ENCODE results near the gene SUSD6. TPM values are rescaled to one million over a fixed set of nuclear protein-coding genes. Genes with fewer than 3 reads are reported as not detected.

SUSD6 gene
- total RNA-seq, 1 experiment from 2014 or later = 44.7 TPM

DNA sequence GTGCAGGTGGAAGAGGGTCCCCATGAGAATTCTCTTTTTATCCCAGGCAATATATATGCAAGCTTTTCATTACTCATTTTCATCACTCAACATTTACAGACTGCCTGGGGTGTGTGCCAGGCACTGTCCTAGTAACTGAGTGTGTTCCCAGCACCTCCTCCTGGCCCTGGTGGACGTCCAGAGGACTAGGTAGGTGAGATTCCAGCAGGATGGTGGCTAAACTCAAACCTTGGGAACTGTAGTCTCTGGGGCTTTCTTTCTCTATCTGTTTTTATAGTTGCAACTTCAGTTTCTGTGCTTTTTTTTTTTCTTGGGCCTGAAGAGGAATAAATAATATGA, 63.8 kb downstream of the SUSD6 start:
- no peak for DNase-seq
- no peak overlapping the region for H3K27ac Mint-ChIP-seq (ENCODE audit: unreplicated experiment)
- no peaks in the 10 kb centered on the region for H3K9me3 Mint-ChIP-seq (ENCODE audit: low read depth, unreplicated experiment)
- H3K4me3 Mint-ChIP-seq (ENCODE audit: low read depth, unreplicated experiment) = no peak overlapping the region
- peaks cover 45% of the 10 kb centered on the region for H3K4me1 Mint-ChIP-seq (ENCODE audit: low read depth, unreplicated experiment)
- TF ChIP-seq, protein P1, sequence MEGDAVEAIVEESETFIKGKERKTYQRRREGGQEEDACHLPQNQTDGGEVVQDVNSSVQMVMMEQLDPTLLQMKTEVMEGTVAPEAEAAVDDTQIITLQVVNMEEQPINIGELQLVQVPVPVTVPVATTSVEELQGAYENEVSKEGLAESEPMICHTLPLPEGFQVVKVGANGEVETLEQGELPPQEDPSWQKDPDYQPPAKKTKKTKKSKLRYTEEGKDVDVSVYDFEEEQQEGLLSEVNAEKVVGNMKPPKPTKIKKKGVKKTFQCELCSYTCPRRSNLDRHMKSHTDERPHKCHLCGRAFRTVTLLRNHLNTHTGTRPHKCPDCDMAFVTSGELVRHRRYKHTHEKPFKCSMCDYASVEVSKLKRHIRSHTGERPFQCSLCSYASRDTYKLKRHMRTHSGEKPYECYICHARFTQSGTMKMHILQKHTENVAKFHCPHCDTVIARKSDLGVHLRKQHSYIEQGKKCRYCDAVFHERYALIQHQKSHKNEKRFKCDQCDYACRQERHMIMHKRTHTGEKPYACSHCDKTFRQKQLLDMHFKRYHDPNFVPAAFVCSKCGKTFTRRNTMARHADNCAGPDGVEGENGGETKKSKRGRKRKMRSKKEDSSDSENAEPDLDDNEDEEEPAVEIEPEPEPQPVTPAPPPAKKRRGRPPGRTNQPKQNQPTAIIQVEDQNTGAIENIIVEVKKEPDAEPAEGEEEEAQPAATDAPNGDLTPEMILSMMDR (IDR thresholded peaks at IDR 0.05; ENCODE audit: unreplicated experiment) = no peak
- no TSS peak for BruUV-seq (replicated peaks)
- peaks cover 4% of the 10 kb centered on the region for H3K36me3 Mint-ChIP-seq (ENCODE audit: insufficient read depth, unreplicated experiment)
- CTCF ChIA-PET = interaction anchor here (0.7 to 1.8 kb wide), 3 partner anchors 27 to 295 kb away, joined by 3 to 6 read pairs (median 3); no protein-coding TSS in a partner anchor
- no peaks in the 10 kb centered on the region for H3K27me3 Mint-ChIP-seq (ENCODE audit: unreplicated experiment)
- intact Hi-C loops (cut with micrococcal nuclease; ENCODE audit: unreplicated experiment) = no loop called here

DNA sequence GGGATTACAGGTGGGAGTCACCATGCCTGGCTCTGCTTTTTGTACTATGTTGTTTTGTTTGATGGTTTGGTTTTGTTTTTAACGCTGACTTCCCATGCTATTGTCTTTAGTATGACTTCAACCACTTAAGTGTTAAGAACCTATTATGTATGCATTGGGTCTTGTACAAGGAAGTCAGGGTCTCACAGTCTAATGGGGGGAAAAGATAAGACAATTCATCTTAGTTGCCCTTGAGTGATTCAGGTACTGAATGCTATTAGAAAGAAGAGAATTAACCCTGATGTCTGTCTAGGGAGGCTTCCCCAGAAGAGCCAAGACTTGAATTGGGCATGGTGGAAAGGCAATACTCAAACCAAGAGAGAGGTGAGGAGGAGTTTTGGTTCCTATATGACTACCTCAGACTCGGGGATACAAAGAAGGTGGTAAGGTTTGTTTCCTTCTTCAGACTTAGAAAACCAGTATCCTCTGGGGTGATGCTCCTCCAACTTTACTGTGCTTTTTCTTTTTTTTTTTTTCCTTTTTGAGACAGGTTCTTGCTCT, 64.6 kb downstream of the SUSD6 start:
- intact Hi-C loops (cut with micrococcal nuclease; ENCODE audit: unreplicated experiment) = no loop called here
- Mint-ChIP-seq H3K36me3 (ENCODE audit: insufficient read depth, unreplicated experiment) (peaks cover 4% of the 10 kb centered on the region), H3K27me3 (ENCODE audit: unreplicated experiment) (no peaks in the 10 kb centered on the region), H3K9me3 (ENCODE audit: low read depth, unreplicated experiment) (no peaks in the 10 kb centered on the region), H3K27ac (ENCODE audit: unreplicated experiment) (no peak overlapping the region), H3K4me3 (ENCODE audit: low read depth, unreplicated experiment) (no peak overlapping the region), H3K4me1 (ENCODE audit: low read depth, unreplicated experiment) (peaks cover 40% of the 10 kb centered on the region)
- CTCF ChIA-PET = no interaction called here
- TF ChIP-seq, protein P1 (IDR thresholded peaks at IDR 0.05; ENCODE audit: unreplicated experiment) = no peak
- no peak for DNase-seq
- no TSS peak for BruUV-seq (replicated peaks)

DNA sequence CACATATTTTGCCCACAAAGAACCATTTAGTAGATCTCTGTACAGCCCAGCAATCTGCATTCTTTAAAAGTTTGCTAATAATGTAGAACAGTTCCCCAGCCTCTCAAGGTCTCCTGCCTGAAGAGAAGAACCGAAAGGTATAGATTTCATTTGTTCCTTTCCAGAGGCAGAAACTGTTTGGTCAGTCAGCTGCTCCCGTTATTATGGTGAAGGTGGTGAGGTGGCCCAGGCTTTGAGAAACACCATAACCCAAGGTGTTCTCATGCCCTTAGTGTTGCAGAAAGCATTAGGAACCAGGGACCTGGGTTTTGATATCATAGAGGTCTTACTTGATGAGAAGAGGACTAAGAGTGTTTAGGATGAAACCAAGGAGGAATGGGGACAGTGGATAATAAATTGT, 65.3 kb downstream of the SUSD6 start:
- Mint-ChIP-seq H3K4me1 (ENCODE audit: low read depth, unreplicated experiment) (peaks cover 32% of the 10 kb centered on the region), H3K4me3 (ENCODE audit: low read depth, unreplicated experiment) (no peak overlapping the region), H3K27ac (ENCODE audit: unreplicated experiment) (no peak overlapping the region), H3K27me3 (ENCODE audit: unreplicated experiment) (no peaks in the 10 kb centered on the region), H3K9me3 (ENCODE audit: low read depth, unreplicated experiment) (no peaks in the 10 kb centered on the region), H3K36me3 (ENCODE audit: insufficient read depth, unreplicated experiment) (no peaks in the 10 kb centered on the region)
- CTCF ChIA-PET = no interaction called here
- TF ChIP-seq, protein P1 (IDR thresholded peaks at IDR 0.05; ENCODE audit: unreplicated experiment) = no peak
- intact Hi-C loops (cut with micrococcal nuclease; ENCODE audit: unreplicated experiment) = no loop called here
- DNase-seq = no peak
- BruUV-seq (replicated peaks) = no TSS peak

DNA sequence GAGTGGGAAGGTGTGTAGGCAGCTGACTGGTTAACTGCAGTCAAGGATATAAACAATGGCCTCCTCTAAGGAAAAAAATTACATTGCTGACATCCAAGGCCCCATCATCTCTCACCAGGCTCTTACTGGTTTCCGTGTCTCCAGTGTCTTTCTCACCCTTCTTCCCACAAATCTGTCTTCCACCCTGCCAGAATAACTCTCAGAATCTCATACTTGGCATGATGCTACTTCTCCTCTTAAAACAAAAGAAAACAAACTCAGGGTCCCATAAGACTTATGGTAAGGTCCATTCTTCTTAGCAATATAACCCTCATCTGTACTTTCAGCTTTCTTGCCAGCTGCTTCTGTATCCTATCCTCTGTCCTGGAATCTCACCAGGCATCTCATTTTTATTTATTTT, 68.9 kb downstream of the SUSD6 start:
- CTCF ChIA-PET = interaction anchor here (0.6 kb wide), 1 partner anchor 99 kb away, joined by 4 read pairs; no protein-coding TSS in a partner anchor
- H3K4me1 Mint-ChIP-seq (ENCODE audit: low read depth, unreplicated experiment) = peaks cover 19% of the 10 kb centered on the region
- no TSS peak for BruUV-seq (replicated peaks)

More for the DNA sequence above, 68.9 kb downstream of the SUSD6 start:
- Mint-ChIP-seq H3K4me3 (ENCODE audit: low read depth, unreplicated experiment) (no peak overlapping the region), H3K36me3 (ENCODE audit: insufficient read depth, unreplicated experiment) (no peaks in the 10 kb centered on the region), H3K27ac (ENCODE audit: unreplicated experiment) (no peak overlapping the region), H3K27me3 (ENCODE audit: unreplicated experiment) (no peaks in the 10 kb centered on the region), H3K9me3 (ENCODE audit: low read depth, unreplicated experiment) (no peaks in the 10 kb centered on the region)
- no peak for DNase-seq
- intact Hi-C loops (cut with micrococcal nuclease; ENCODE audit: unreplicated experiment) = no loop called here
- TF ChIP-seq, protein P1 (IDR thresholded peaks at IDR 0.05; ENCODE audit: unreplicated experiment) = no peak
